H1 (cell line): ENCODE data around the gene MEF2D. TPM values are rescaled to one million over a fixed set of nuclear protein-coding genes. Genes with fewer than 3 reads are reported as not detected.

Experiments used
- CTCF ChIA-PET: fragments of 300-600 bp; sonication (Branson Sonifier 250); formaldehyde crosslinking; loops from one replicate; lab custom pipeline; 2021; ENCODE audit not compliant: partially characterized antibody; lab: Charles Lee
- POLR2A ChIA-PET: fragments of 300-600 bp; sonication (Branson Sonifier 250); formaldehyde crosslinking; loops from one replicate; lab custom pipeline; 2021; ENCODE audit warnings: inconsistent platforms; ENCODE audit not compliant: partially characterized antibody; lab: Charles Lee
- DNase-seq, 2 experiments: peaks; one replicate each; pipeline versions ENCODE4 v3.0.0 to v3.0.0-alpha.2; 2010 to 2022; ENCODE audit warnings: low spot score in 2 of 2, low read depth in 1 of 2, mixed read lengths in 1 of 2
- FAIRE-seq: peaks from 2 replicates; lab custom pipeline; 2011; peaks lifted over from hg19 to GRCh38; lab: Jason Lieb, UNC
- H2AFZ ChIP-seq: 2 replicates; pipeline ENCODE4 v1.8.1; 2012; ENCODE audit warnings: low read length, inconsistent platforms
- H2AK5ac ChIP-seq: 2 replicates; pipeline ENCODE4 v1.6.1; 2013; ENCODE audit warnings: low read depth, low read length
- H2BK120ac ChIP-seq: replicated peaks from 2 replicates; pipeline ENCODE3; 2013; ENCODE audit warnings: low read depth, low read length, inconsistent platforms
- H2BK12ac ChIP-seq: 2 replicates; pipeline ENCODE4 v1.6.1; 2013; ENCODE audit warnings: low read depth, low read length
- H2BK15ac ChIP-seq: 2 replicates; pipeline ENCODE4 v1.6.1; 2013; ENCODE audit warnings: low read length
- H2BK20ac ChIP-seq: 2 replicates; pipeline ENCODE4 v1.6.1; 2013; ENCODE audit warnings: low read length
- H2BK5ac ChIP-seq: 2 replicates; pipeline ENCODE4 v1.6.1; 2013; ENCODE audit warnings: low read depth, low read length
- H3K14ac ChIP-seq: 2 replicates; pipeline ENCODE4 v1.6.1; 2013; ENCODE audit warnings: inconsistent platforms; ENCODE audit not compliant: insufficient read length
- H3K18ac ChIP-seq: 2 replicates; pipeline ENCODE4 v1.6.1; 2013; ENCODE audit warnings: low read length; ENCODE audit errors: extremely low read depth
- H3K23ac ChIP-seq: 2 replicates; pipeline ENCODE4 v1.6.1; 2013; ENCODE audit warnings: inconsistent platforms; ENCODE audit not compliant: insufficient read length
- H3K23me2 ChIP-seq: 2 replicates; pipeline ENCODE4 v1.6.1; 2013; ENCODE audit warnings: low read depth, low read length
- H3K27ac ChIP-seq: 2 replicates; pipeline ENCODE4 v1.6.1; 2011; ENCODE audit warnings: low read depth, low read length, inconsistent platforms
- H3K27me3 ChIP-seq, 4 experiments: replicated peaks in 1 of 4; 1 replicate in 1 of 4; 2 replicates in 3 of 4; pipeline versions ENCODE4 v1.6.1 to v1.8.1; 2011 to 2013; ENCODE audit warnings: low read length in 3 of 4, mild to moderate bottlenecking in 3 of 4, inconsistent platforms in 2 of 4, mixed read lengths in 2 of 4, moderate library complexity in 1 of 4; ENCODE audit not compliant: control insufficient read depth in 3 of 4, insufficient read depth in 3 of 4; ENCODE audit errors: extremely low read depth in 1 of 4
- H3K36me3 ChIP-seq, 4 experiments: 2 replicates each; pipeline versions ENCODE4 v1.6.1 to v1.8.1; 2011 to 2013; ENCODE audit warnings: mild to moderate bottlenecking in 4 of 4, low read length in 3 of 4, moderate library complexity in 2 of 4, control low read depth in 1 of 4, inconsistent platforms in 1 of 4; ENCODE audit not compliant: insufficient read depth in 4 of 4, control insufficient read depth in 2 of 4
- H3K4ac ChIP-seq: replicated peaks from 2 replicates; pipeline ENCODE3; 2013; ENCODE audit warnings: low read length, low read depth, mixed read lengths, inconsistent platforms; ENCODE audit not compliant: insufficient read length
- H3K4me1 ChIP-seq, 4 experiments: replicated peaks in 1 of 4; 1 replicate in 1 of 4; 2 replicates in 3 of 4; pipeline versions ENCODE4 v1.6.1 to v1.8.1; 2011 to 2013; ENCODE audit warnings: low read length in 3 of 4, inconsistent platforms in 2 of 4, mixed read lengths in 1 of 4; ENCODE audit not compliant: insufficient read depth in 4 of 4, control insufficient read depth in 3 of 4
- H3K4me2 ChIP-seq, 2 experiments: 2 replicates each; pipeline versions ENCODE4 v1.6.1 to v1.8.1; 2011 to 2013; ENCODE audit warnings: low read depth in 2 of 2, low read length in 2 of 2, control low read depth in 1 of 2, inconsistent platforms in 1 of 2, mild to moderate bottlenecking in 1 of 2; ENCODE audit not compliant: insufficient read depth in 1 of 2
- H3K4me3 ChIP-seq, 4 experiments: fragments of 200-600, 300-600 bp in 1 of 4; sonication (generic), shearing (Covaris generic), sonication (Bioruptor Twin) in 1 of 4; 2 replicates each; pipeline versions ENCODE4 v1.5.1 to v1.8.1; 2011 to 2016; ENCODE audit warnings: low read length in 4 of 4, low read depth in 3 of 4, control low read depth in 2 of 4, inconsistent platforms in 2 of 4, mild to moderate bottlenecking in 2 of 4, mixed read lengths in 1 of 4, moderate library complexity in 1 of 4; ENCODE audit not compliant: insufficient read depth in 2 of 4; ENCODE audit errors: extremely low read depth in 1 of 4
- H3K56ac ChIP-seq: replicated peaks from 2 replicates; pipeline ENCODE3; 2013; ENCODE audit warnings: low read depth, mild to moderate bottlenecking, mixed read lengths, low read length, inconsistent platforms; ENCODE audit not compliant: insufficient read length
- H3K79me1 ChIP-seq: 2 replicates; pipeline ENCODE4 v1.6.1; 2013; ENCODE audit warnings: low read depth, low read length, control low read depth
- H3K79me2 ChIP-seq, 2 experiments: 2 replicates each; pipeline versions ENCODE4 v1.6.1 to v1.8.1; 2012 to 2013; ENCODE audit warnings: low read length in 2 of 2, mild to moderate bottlenecking in 2 of 2, inconsistent platforms in 1 of 2; ENCODE audit not compliant: insufficient read depth in 2 of 2, control insufficient read depth in 1 of 2
- H3K9ac ChIP-seq, 4 experiments: replicated peaks in 1 of 4; 1 replicate in 1 of 4; 2 replicates in 3 of 4; pipeline versions ENCODE4 v1.6.1 to v1.8.1; 2011 to 2013; ENCODE audit warnings: low read depth in 3 of 4, low read length in 3 of 4, control low read depth in 2 of 4, mild to moderate bottlenecking in 2 of 4, moderate library complexity in 2 of 4, inconsistent platforms in 1 of 4; ENCODE audit errors: extremely low read depth in 1 of 4
- H3K9me3 ChIP-seq, 2 experiments: 2 replicates each; pipeline versions ENCODE4 v1.6.1 to v1.8.1; 2012 to 2013; ENCODE audit warnings: mild to moderate bottlenecking in 2 of 2, moderate library complexity in 2 of 2, control low read depth in 1 of 2, inconsistent platforms in 1 of 2, low read depth in 1 of 2, low read length in 1 of 2, mixed read lengths in 1 of 2; ENCODE audit not compliant: insufficient read depth in 2 of 2
- H4K20me1 ChIP-seq, 2 experiments: replicated peaks in 1 of 2; 2 replicates each; pipeline versions ENCODE3 to v1.8.1; 2011 to 2013; ENCODE audit warnings: inconsistent platforms in 2 of 2, low read length in 2 of 2, mild to moderate bottlenecking in 1 of 2; ENCODE audit not compliant: insufficient read depth in 2 of 2, control insufficient read depth in 1 of 2
- H4K5ac ChIP-seq: 2 replicates; pipeline ENCODE4 v1.6.1; 2013; ENCODE audit warnings: low read length, low read depth, mixed read lengths, inconsistent platforms; ENCODE audit not compliant: insufficient read length
- H4K8ac ChIP-seq: 2 replicates; pipeline ENCODE4 v1.8.0; 2013; ENCODE audit warnings: mild to moderate bottlenecking, moderate library complexity, low read length, inconsistent platforms; ENCODE audit not compliant: insufficient read depth; ENCODE audit errors: extremely low read depth
- H4K91ac ChIP-seq: replicated peaks from 2 replicates; pipeline ENCODE3; 2013; ENCODE audit warnings: low read length, mixed read lengths, inconsistent platforms; ENCODE audit not compliant: insufficient read length
- ATF3 ChIP-seq: IDR thresholded peaks from 2 replicates; pipeline ENCODE4 v1.6.1; 2011; ENCODE audit warnings: low read depth, mild to moderate bottlenecking, low read length; ENCODE audit not compliant: insufficient read depth
- CHD1 ChIP-seq: IDR thresholded peaks from 2 replicates; pipeline ENCODE4 v1.6.1; 2012; ENCODE audit warnings: low read depth, low read length, improper control_type of control experiment
- CREB1 ChIP-seq: IDR thresholded peaks from 2 replicates; pipeline ENCODE4 v1.6.1; 2012; ENCODE audit warnings: inconsistent platforms
- CTBP2 ChIP-seq: IDR thresholded peaks from 2 replicates; pipeline ENCODE4 v1.7.0; 2011; ENCODE audit warnings: borderline replicate concordance, mild to moderate bottlenecking, moderate library complexity, mixed read lengths, low read length; ENCODE audit not compliant: insufficient read depth, insufficient read length
- EP300 ChIP-seq, 2 experiments: IDR thresholded peaks; 1 replicate in 1 of 2; 2 replicates in 1 of 2; pipeline ENCODE4 v1.6.1; 2011 to 2012; ENCODE audit warnings: low read depth in 2 of 2, low read length in 2 of 2, mild to moderate bottlenecking in 2 of 2, borderline replicate concordance in 1 of 2, inconsistent platforms in 1 of 2, moderate library complexity in 1 of 2
- HDAC2 ChIP-seq, 2 experiments: fragments of 300-600 bp in 1 of 2; sonication (generic) in 1 of 2; IDR thresholded peaks; 2 replicates each; pipeline ENCODE4 v1.6.1; 2011 to 2012; ENCODE audit warnings: low read depth in 2 of 2, low read length in 2 of 2, mild to moderate bottlenecking in 2 of 2, moderate library complexity in 2 of 2, borderline replicate concordance in 1 of 2, inconsistent platforms in 1 of 2
- KDM1A ChIP-seq: fragments of 200-600, 300-600 bp; sonication (generic); IDR thresholded peaks from 2 replicates; pipeline ENCODE4 v1.7.1; 2016; ENCODE audit warnings: mild to moderate bottlenecking, low read length, borderline replicate concordance
- NRF1 ChIP-seq: IDR thresholded peaks from 2 replicates; pipeline ENCODE4 v1.6.1; 2011; ENCODE audit warnings: mild to moderate bottlenecking, low read depth, low read length, improper control_type of control experiment
- SIRT6 ChIP-seq: IDR thresholded peaks from one replicate; pipeline ENCODE4 v1.7.1; 2012; ENCODE audit warnings: low read length, inconsistent platforms
- SP4 ChIP-seq: IDR thresholded peaks from 2 replicates; pipeline ENCODE4 v1.6.1; 2012; ENCODE audit warnings: low read length, inconsistent platforms
- YY1 ChIP-seq: IDR thresholded peaks from 2 replicates; pipeline ENCODE4 v1.6.1; 2011; ENCODE audit warnings: low read depth, mild to moderate bottlenecking, low read length
- WGBS, 2 experiments: shearing (Covaris generic) in 1 of 2; methylation state at CpG; one replicate each; pipeline versions ENCODE4 v1.1.6 to v1.1.7; 2013 to 2015; ENCODE audit warnings: low lambda C conversion rate in 2 of 2, mixed read lengths in 2 of 2, inconsistent platforms in 1 of 2, low coverage in 1 of 2, missing lambda C conversion rate in 1 of 2; ENCODE audit not compliant: insufficient replicate concordance in 2 of 2, insufficient coverage in 1 of 2, insufficient read length in 1 of 2; ENCODE audit errors: extremely low coverage in 1 of 2, missing lambda C conversion rate in 1 of 2; 5-methylcytosine and 5-hydroxymethylcytosine counted together
- polyA plus RNA-seq, 7 experiments: library from polyadenylated mRNA; depleted of rRNA in 3 of 7; stranded (reverse) in 5 of 7; unstranded in 2 of 7; fragments of >200 nt in 5 of 7; fragments of 200-250 nt in 2 of 7; gene quantifications; 1 replicate in 5 of 7; 2 replicates in 1 of 7; 4 replicates in 1 of 7; pipeline versions ENCODE4 v1.2.1 to v1.2.3, GENCODE V29; 2011 to 2013; ENCODE audit warnings: missing spikeins in 2 of 7, mixed read lengths in 2 of 7
- total RNA-seq: library from RNA; stranded (reverse); fragmentation: NEBNext Ultra II Directional; extraction: Animal tissue kit (Norgen Biotek cat#: 25700); gene quantifications from 2 replicates; pipeline ENCODE4 v1.2.1, GENCODE V29; 2021

Gene MEF2D
- total and polyA plus RNA-seq, 2 of the 8 experiments (the other 6 are each of a cell fraction or from before 2014, with no cell fraction given) = 17.3 to 20.3 TPM

- Histone ChIP-seq H2BK20ac (no peak overlapping the region), H3K4me2 (no peak overlapping the region), H2AFZ (no peak overlapping the region), H3K9me3 (no peaks in the 10 kb centered on the region), H3K23ac (no peak overlapping the region), H3K14ac (no peak overlapping the region), H2BK12ac (no peak overlapping the region), H3K36me3 (no peaks in the 10 kb centered on the region), H2AK5ac (no peak overlapping the region), H3K4ac (no peak overlapping the region), H3K79me2 (no peaks in the 10 kb centered on the region), H4K8ac (no peak overlapping the region), H4K5ac (no peak overlapping the region), H3K56ac (no peak overlapping the region), H2BK120ac (no peak overlapping the region), H3K27me3 (no peaks in the 10 kb centered on the region), H2BK15ac (no peak overlapping the region), H3K79me1 (no peaks in the 10 kb centered on the region), H4K20me1 (no peaks in the 10 kb centered on the region), H4K91ac (no peak overlapping the region), H3K23me2 (no peaks in the 10 kb centered on the region), H3K18ac (no peak overlapping the region), H2BK5ac (no peak overlapping the region), H3K9ac (no peak overlapping the region), H3K4me3 (no peak overlapping the region), H3K27ac (no peak overlapping the region), H3K4me1 (no peaks in the 10 kb centered on the region)
- CTCF ChIA-PET = interaction anchor here (0.6 to 3.2 kb wide), 11 partner anchors 8 to 68 kb away, joined by 3 to 12 read pairs (median 5); no protein-coding TSS in a partner anchor
- POLR2A ChIA-PET = interaction anchor here (0.6 to 2.4 kb wide), 4 partner anchors 8 to 312 kb away, joined by 3 to 10 read pairs (median 4); no protein-coding TSS in a partner anchor
- FAIRE-seq = no peak
- 99% methylated on average over 4 of the region's 4 CpGs; no CpG with 5 or more reads in 1 of the 2 experiments for WGBS, 2 experiments
- no peak for DNase-seq
- TF ChIP-seq NRF1 (no peak), SIRT6 (no peak), KDM1A (no peak), ATF3 (no peak), CREB1 (no peak), EP300 (IDR thresholded peaks at IDR 0.05; ENCODE audit: borderline replicate concordance in 1 of 2, low read depth in 2 of 2, low read length in 2 of 2) (no peak), HDAC2 (IDR thresholded peaks at IDR 0.05; ENCODE audit: borderline replicate concordance in 1 of 2, low read depth in 2 of 2, low read length in 2 of 2) (no peak), CTBP2 (no peak), YY1 (no peak), SP4 (no peak), CHD1 (no peak)
Observed at GRCh38 chr1:156516821-156517220, 16.2 kb upstream of the MEF2D start.
